Gastrocnemius medialis (tissue), 4 donors: ENCODE data around the gene SESTD1. TPM values are rescaled to one million over a fixed set of nuclear protein-coding genes. Genes with fewer than 3 reads are reported as not detected.
A peak's percentile ranks its signal among the peaks of the same experiment; 100 is the strongest.

ENCODE experiments used
- ATAC-seq, 2 donors: fragments of 150-250 bp; one replicate each; pipeline ENCODE4 v1.9.1; 2016
- DNase-seq, 2 donors: peaks; one replicate each; pipeline ENCODE4 v3.0.0-alpha.2; 2019
- H3K27ac ChIP-seq, 4 donors: fragments of 200-600 bp; sonication (generic); 1 replicate in 1 of 4; 2 replicates in 3 of 4; pipeline ENCODE4 v1.5.1; 2016 to 2018; ENCODE audit warnings: mild to moderate bottlenecking in 2 of 4, moderate library complexity in 1 of 4
- H3K27me3 ChIP-seq, 3 donors: fragments of 200-600 bp; sonication (generic) in 2 of 3; 1 replicate in 1 of 3; 2 replicates in 2 of 3; pipeline versions ENCODE4 v1.5.1 to v1.6.0; 2016 to 2019; ENCODE audit warnings: mild to moderate bottlenecking in 1 of 3, moderate library complexity in 1 of 3
- H3K36me3 ChIP-seq, 2 donors: fragments of 200-600 bp; sonication (generic) in 1 of 2; one replicate each; pipeline ENCODE4 v1.5.1; 2017 to 2018
- H3K4me1 ChIP-seq, 2 donors: fragments of 200-600 bp; sonication (generic) in 1 of 2; one replicate each; pipeline ENCODE4 v1.5.1; 2016 to 2017; ENCODE audit warnings: mild to moderate bottlenecking in 2 of 2
- H3K4me3 ChIP-seq, 4 donors: fragments of 200-600 bp; sonication (generic) in 3 of 4; 1 replicate in 1 of 4; 2 replicates in 3 of 4; pipeline ENCODE4 v1.5.1; 2016 to 2019; ENCODE audit warnings: mild to moderate bottlenecking in 2 of 4
- H3K9me3 ChIP-seq, 3 donors: fragments of 200-600 bp; sonication (generic) in 2 of 3; 1 replicate in 1 of 3; 2 replicates in 2 of 3; pipeline ENCODE4 v1.5.1; 2016 to 2019
- POLR2A ChIP-seq, 2 donors: fragments of 450-650 bp; IDR thresholded peaks; one replicate each; pipeline ENCODE4 v1.6.1; 2017; ENCODE audit warnings: antibody characterized with exemption in 2 of 2, mild to moderate bottlenecking in 2 of 2, moderate library complexity in 2 of 2
- in situ Hi-C, 4 donors: fragments of 200-750 bp; cut with MboI; loops; one replicate each; pipeline versions ENCODE4 v1.15.0 to v1.8.0; 2017; ENCODE audit warnings: low sequenced_read_pairs in 4 of 4
- intact Hi-C: fragments of 100-400 bp; cut with DNase I; formaldehyde crosslinking; loops from one replicate; pipeline ENCODE4 v1.15.1; 2023; ENCODE audit warnings: low total_unique reads
- total RNA-seq, 4 donors: library from RNA; depleted of rRNA; stranded (reverse); fragments of >200 nt; gene quantifications; one replicate each; pipeline versions ENCODE4 v1.1.0 to v1.2.3, GENCODE V29; 2016
- TF ChIP-seq, protein P1 (sequence below), 5 experiments: fragments of 450-650 bp in 3 of 5; fragments of 200-600 bp in 2 of 5; sonication (generic) in 2 of 5; IDR thresholded peaks in 4 of 5; conservative IDR thresholded peaks in 1 of 5; 1 replicate in 4 of 5; 2 replicates in 1 of 5; pipeline ENCODE4 v1.5.1; 2016 to 2019; ENCODE audit warnings: antibody characterized with exemption in 5 of 5, mild to moderate bottlenecking in 3 of 5, moderate library complexity in 3 of 5

SESTD1 gene
- total RNA-seq, 4 donors from 2014 or later: 4.1 to 11.0 (median 8.6) TPM

DNA sequence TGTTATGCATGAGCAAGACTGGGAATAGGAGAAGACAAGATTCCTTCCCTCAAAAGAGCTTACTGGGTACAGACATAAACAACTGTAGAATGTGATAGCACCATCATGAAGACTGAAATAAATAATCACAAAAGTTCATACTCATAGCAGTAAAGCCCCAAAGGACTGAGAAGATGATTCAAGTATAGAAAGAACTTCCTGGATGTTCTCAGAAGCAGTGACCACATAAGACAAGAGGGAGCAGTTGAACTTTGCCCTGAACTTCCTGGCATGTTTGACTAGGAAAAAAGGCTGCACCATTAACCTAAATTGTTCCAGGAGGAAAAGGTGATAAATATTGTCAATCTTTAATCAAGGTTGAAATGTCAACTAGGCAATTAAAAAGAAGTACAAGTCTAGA lies 156.9 kb downstream of the SESTD1 start:
- H3K4me1 ChIP-seq: peaks cover 0 to 4% of the 10 kb centered on the region in 2 donors
- ATAC-seq: no peak
- no peaks in the 10 kb centered on the region for H3K9me3 ChIP-seq
- peaks cover 0 to 40% of the 10 kb centered on the region in 2 donors for H3K36me3 ChIP-seq
- no peak overlapping the region for H3K27ac ChIP-seq
- H3K4me3 ChIP-seq: no peak overlapping the region
- in situ Hi-C loops: no loop called here
- intact Hi-C loops: no loop called here
- no peak for DNase-seq
- TF ChIP-seq, protein P1, sequence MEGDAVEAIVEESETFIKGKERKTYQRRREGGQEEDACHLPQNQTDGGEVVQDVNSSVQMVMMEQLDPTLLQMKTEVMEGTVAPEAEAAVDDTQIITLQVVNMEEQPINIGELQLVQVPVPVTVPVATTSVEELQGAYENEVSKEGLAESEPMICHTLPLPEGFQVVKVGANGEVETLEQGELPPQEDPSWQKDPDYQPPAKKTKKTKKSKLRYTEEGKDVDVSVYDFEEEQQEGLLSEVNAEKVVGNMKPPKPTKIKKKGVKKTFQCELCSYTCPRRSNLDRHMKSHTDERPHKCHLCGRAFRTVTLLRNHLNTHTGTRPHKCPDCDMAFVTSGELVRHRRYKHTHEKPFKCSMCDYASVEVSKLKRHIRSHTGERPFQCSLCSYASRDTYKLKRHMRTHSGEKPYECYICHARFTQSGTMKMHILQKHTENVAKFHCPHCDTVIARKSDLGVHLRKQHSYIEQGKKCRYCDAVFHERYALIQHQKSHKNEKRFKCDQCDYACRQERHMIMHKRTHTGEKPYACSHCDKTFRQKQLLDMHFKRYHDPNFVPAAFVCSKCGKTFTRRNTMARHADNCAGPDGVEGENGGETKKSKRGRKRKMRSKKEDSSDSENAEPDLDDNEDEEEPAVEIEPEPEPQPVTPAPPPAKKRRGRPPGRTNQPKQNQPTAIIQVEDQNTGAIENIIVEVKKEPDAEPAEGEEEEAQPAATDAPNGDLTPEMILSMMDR (IDR thresholded peaks at IDR 0.05 in 4 of 5, conservative IDR thresholded peaks at IDR 0.05 in 1 of 5): no peak
- no peak for TF ChIP-seq POLR2A (IDR thresholded peaks at IDR 0.05)
- no peaks in the 10 kb centered on the region for H3K27me3 ChIP-seq

DNA sequence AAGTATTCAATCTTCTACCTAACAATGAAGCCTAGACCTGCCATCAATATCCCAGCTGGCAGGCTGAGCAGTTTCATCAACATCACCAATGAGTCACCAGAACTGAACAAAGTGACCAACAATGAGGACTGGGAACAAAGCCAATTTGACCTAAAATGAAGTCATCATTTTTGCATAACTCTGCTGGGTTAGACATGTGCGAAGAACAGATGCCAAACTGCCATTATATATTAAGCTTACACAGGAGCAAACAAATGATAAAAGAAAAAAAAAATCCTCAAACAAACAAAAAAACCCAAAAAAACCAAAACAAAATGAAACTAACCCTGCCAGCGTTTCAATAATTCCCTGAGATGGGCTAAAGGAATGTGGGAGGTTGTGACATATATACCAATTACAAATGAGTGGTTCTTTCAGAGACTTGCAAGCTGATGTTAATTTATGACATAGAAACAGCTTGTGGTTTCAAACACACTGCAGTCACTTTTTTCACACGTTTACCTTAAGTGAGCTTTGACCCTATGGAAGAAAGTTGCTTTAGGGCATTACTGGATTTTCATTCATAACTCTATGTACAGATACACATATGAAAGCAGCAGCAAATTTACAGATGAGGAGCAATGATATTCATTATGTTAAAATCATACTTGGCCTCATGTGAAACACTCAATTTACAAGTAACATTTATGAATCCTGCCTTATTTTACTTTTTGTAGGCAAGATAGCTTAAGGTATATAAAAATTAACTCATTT lies 157.8 kb downstream of the SESTD1 start:
- Histone ChIP-seq H3K36me3 (peaks cover 0 to 38% of the 10 kb centered on the region in 2 donors), H3K4me3 (no peak overlapping the region), H3K27ac (peak overlapping the region in 2 of 4 donors; percentile 9 to 22), H3K27me3 (no peaks in the 10 kb centered on the region), H3K9me3 (no peaks in the 10 kb centered on the region), H3K4me1 (peaks cover 0 to 4% of the 10 kb centered on the region in 2 donors)
- in situ Hi-C loops: no loop called here
- ATAC-seq (peak; percentile 85 to 86), DNase-seq (peak; percentile 35 to 39)
- intact Hi-C loops: no loop called here
- TF ChIP-seq, protein P1 (IDR thresholded peaks at IDR 0.05 in 4 of 5, conservative IDR thresholded peaks at IDR 0.05 in 1 of 5): no peak
- no peak for TF ChIP-seq POLR2A (IDR thresholded peaks at IDR 0.05)

DNA sequence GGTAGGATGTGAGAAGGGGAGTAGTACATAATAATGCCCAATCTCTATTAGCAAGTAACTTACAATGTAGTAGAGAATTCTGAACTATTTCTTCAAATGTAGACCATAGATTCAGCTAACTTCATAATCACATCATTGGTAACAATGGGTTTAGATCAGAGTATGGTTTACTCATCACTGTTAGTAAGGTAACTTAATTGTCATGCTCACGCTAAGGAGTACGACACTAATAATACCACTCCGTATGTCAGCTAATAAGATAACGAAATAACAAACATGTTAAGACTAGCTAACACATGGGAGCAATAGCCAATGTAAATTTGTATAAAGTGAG lies 158.3 kb downstream of the SESTD1 start:
- in situ Hi-C loops: no loop called here
- ATAC-seq: no peak
- DNase-seq: no peak
- Histone ChIP-seq H3K36me3 (peaks cover 0 to 32% of the 10 kb centered on the region in 2 donors), H3K27me3 (no peaks in the 10 kb centered on the region), H3K9me3 (no peaks in the 10 kb centered on the region), H3K4me3 (no peak overlapping the region), H3K4me1 (peaks cover 0 to 4% of the 10 kb centered on the region in 2 donors), H3K27ac (peak overlapping the region in 3 of 4 donors; percentile 4 to 43 (median 22))
- intact Hi-C loops: no loop called here
- TF ChIP-seq POLR2A (IDR thresholded peaks at IDR 0.05): no peak
- TF ChIP-seq, protein P1 (IDR thresholded peaks at IDR 0.05 in 4 of 5, conservative IDR thresholded peaks at IDR 0.05 in 1 of 5): no peak

DNA sequence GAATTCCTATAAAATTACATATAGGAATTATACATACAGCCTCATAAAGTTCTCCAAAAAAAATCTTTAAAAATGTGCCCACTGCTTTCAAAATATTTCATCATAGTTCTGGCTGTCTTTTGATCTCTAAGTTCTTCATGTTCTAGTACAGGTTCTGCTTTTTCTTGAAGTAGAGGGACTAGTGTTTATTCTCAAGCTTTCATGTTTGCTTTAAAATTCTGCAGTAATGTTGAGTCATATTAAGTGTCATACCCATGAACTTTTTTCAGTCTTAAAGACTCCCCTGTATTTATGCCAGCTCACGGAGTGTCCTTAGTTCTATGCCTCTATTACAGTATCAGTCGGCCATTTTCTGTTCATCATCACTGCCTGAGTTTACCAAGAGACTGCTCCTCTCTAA lies 159.9 kb downstream of the SESTD1 start:
- TF ChIP-seq, protein P1 (IDR thresholded peaks at IDR 0.05 in 4 of 5, conservative IDR thresholded peaks at IDR 0.05 in 1 of 5): no peak
- no peak for TF ChIP-seq POLR2A (IDR thresholded peaks at IDR 0.05)
- in situ Hi-C loops: no loop called here
- Histone ChIP-seq H3K4me1 (peaks cover 0 to 4% of the 10 kb centered on the region in 2 donors), H3K4me3 (no peak overlapping the region), H3K9me3 (no peaks in the 10 kb centered on the region), H3K27ac (peak overlapping the region in 2 of 4 donors; percentile 0 to 30), H3K36me3 (peaks cover 0 to 20% of the 10 kb centered on the region in 2 donors), H3K27me3 (no peaks in the 10 kb centered on the region)
- ATAC-seq (peak; percentile 43), DNase-seq (no peak)
- intact Hi-C loops: no loop called here
